Aorta (tissue), 5 donors: ENCODE results near the gene SLC25A52. TPM values are rescaled to one million over a fixed set of nuclear protein-coding genes. Genes with fewer than 3 reads are reported as not detected.

Experiments
- ATAC-seq: fragments of 200-7000 bp; cut with Tn5 transposase; one replicate; pipeline ENCODE4 v1.9.1; 2022; ENCODE audit warnings: moderate library complexity; ENCODE audit not compliant: low FRiP score
- DNase-seq, 2 donors: peaks; one replicate each; pipeline ENCODE4 v3.0.0-alpha.2; 2020
- H3K27ac ChIP-seq, 2 donors: one replicate each; pipeline ENCODE4 v1.5.1; 2013; ENCODE audit warnings: low read length in 2 of 2, mild to moderate bottlenecking in 2 of 2, moderate library complexity in 2 of 2, control low read depth in 1 of 2, inconsistent platforms in 1 of 2, low read depth in 1 of 2
- H3K27me3 ChIP-seq, 2 donors: one replicate each; pipeline ENCODE4 v1.6.1; 2013; ENCODE audit warnings: control low read depth in 1 of 2, low read length in 1 of 2, mild to moderate bottlenecking in 1 of 2, moderate library complexity in 1 of 2; ENCODE audit not compliant: insufficient read depth in 2 of 2, control insufficient read depth in 1 of 2
- H3K36me3 ChIP-seq, 2 donors: one replicate each; pipeline ENCODE4 v1.6.1; 2013; ENCODE audit warnings: control low read depth in 1 of 2, low read length in 1 of 2, mild to moderate bottlenecking in 1 of 2; ENCODE audit not compliant: insufficient read depth in 2 of 2, control insufficient read depth in 1 of 2
- H3K4me1 ChIP-seq, 2 donors: one replicate each; pipeline ENCODE4 v1.6.1; 2013; ENCODE audit warnings: low read length in 2 of 2, control low read depth in 1 of 2, mild to moderate bottlenecking in 1 of 2, moderate library complexity in 1 of 2; ENCODE audit not compliant: insufficient read depth in 2 of 2, control insufficient read depth in 1 of 2
- H3K4me3 ChIP-seq, 2 donors: one replicate each; pipeline ENCODE4 v1.5.1; 2013; ENCODE audit warnings: low read length in 2 of 2, control low read depth in 1 of 2, mild to moderate bottlenecking in 1 of 2
- H3K9me3 ChIP-seq: one replicate; pipeline ENCODE4 v1.6.1; 2013; ENCODE audit warnings: mild to moderate bottlenecking, low read length; ENCODE audit not compliant: control insufficient read depth
- WGBS, 2 donors: extraction: QIAGEN DNeasy Blood & Tissue Kit; methylation state at CpG; one replicate each; pipeline ENCODE4 v1.1.7; 2013; 5-methylcytosine and 5-hydroxymethylcytosine counted together
- intact Hi-C, 2 donors: fragments of 100-400 bp; cut with DNase I; formaldehyde crosslinking; loops; one replicate each; pipeline versions ENCODE4 v1.14.2 to v1.15.0; 2022
- polyA plus RNA-seq, 2 donors: library from polyadenylated mRNA; stranded (reverse); fragments of 200-250 nt; gene quantifications; one replicate each; pipeline ENCODE4 v1.2.3, GENCODE V29; 2013
- total RNA-seq, 2 donors: library from RNA; stranded (reverse); fragmentation: NEBNext Ultra II Directional; extraction: Animal tissue kit (Norgen Biotek cat#: 25700); gene quantifications; one replicate each; pipeline ENCODE4 v1.2.1, GENCODE V29; 2021
- donor health status: healthy with polysubstance abuse.
- donor health status: Bipolar disorder and iron deficiency.
- donor health status: DM: no; HTN: no; CAD: no.
- donor health status: DM: no; HTN: no; CAD: no.
- donor health status: DM: yes; HTN: yes; CAD: no.

Gene SLC25A52
- total and polyA plus RNA-seq, 4 donors: 0.36 TPM; not detected in 3

GRCh38 chr18:31789409-31789808 lies 28.7 kb upstream of the SLC25A52 start:
- intact Hi-C loops: no loop called here
- WGBS, 2 donors: 72 to 78% methylated on average over 10 of the region's 10 CpGs
- Histone ChIP-seq H3K4me3 (no peak overlapping the region), H3K36me3 (no peaks in the 10 kb centered on the region), H3K27ac (no peak overlapping the region), H3K4me1 (no peaks in the 10 kb centered on the region), H3K27me3 (no peaks in the 10 kb centered on the region), H3K9me3 (no peaks in the 10 kb centered on the region)
- DNase-seq (no peak), ATAC-seq (no peak)

GRCh38 chr18:31783059-31783458 lies 22.4 kb upstream of the SLC25A52 start:
- H3K4me3 ChIP-seq: no peak overlapping the region
- H3K36me3 ChIP-seq: no peaks in the 10 kb centered on the region
- H3K27ac ChIP-seq: no peak overlapping the region
- intact Hi-C loops: no loop called here
- ATAC-seq (no peak), DNase-seq (no peak)
- no peaks in the 10 kb centered on the region for H3K4me1 ChIP-seq
- peaks cover 4% of the 10 kb centered on the region for H3K9me3 ChIP-seq
- WGBS, 2 donors: 85 to 87% methylated on average over 3 of the region's 3 CpGs
- no peaks in the 10 kb centered on the region for H3K27me3 ChIP-seq

- H3K4me3 ChIP-seq: no peak overlapping the region
- H3K9me3 ChIP-seq: peaks cover 4% of the 10 kb centered on the region
- intact Hi-C loops: no loop called here
- no peak for DNase-seq
- H3K36me3 ChIP-seq: no peaks in the 10 kb centered on the region
- H3K4me1 ChIP-seq: no peaks in the 10 kb centered on the region
- H3K27ac ChIP-seq: no peak overlapping the region
- no peak for ATAC-seq
- H3K27me3 ChIP-seq: no peaks in the 10 kb centered on the region
Observed at GRCh38 chr18:31778391-31778950, 17.8 kb upstream of the SLC25A52 start.

GRCh38 chr18:31776093-31776492 lies 15.4 kb upstream of the SLC25A52 start:
- peaks cover 4% of the 10 kb centered on the region for H3K9me3 ChIP-seq
- 87 to 88% methylated on average over 9 of the region's 9 CpGs for WGBS, 2 donors
- intact Hi-C loops: no loop called here
- H3K36me3 ChIP-seq: no peaks in the 10 kb centered on the region
- H3K27ac ChIP-seq: no peak overlapping the region
- DNase-seq (no peak), ATAC-seq (no peak)
- H3K27me3 ChIP-seq: no peaks in the 10 kb centered on the region
- no peak overlapping the region for H3K4me3 ChIP-seq
- no peaks in the 10 kb centered on the region for H3K4me1 ChIP-seq

GRCh38 chr18:31774962-31775361 lies 14.3 kb upstream of the SLC25A52 start:
- Histone ChIP-seq H3K9me3 (peaks cover 4% of the 10 kb centered on the region), H3K4me3 (no peak overlapping the region), H3K4me1 (no peaks in the 10 kb centered on the region), H3K27ac (no peak overlapping the region), H3K27me3 (no peaks in the 10 kb centered on the region), H3K36me3 (no peaks in the 10 kb centered on the region)
- WGBS, 2 donors: 77 to 86% methylated on average over 5 of the region's 5 CpGs
- no peak for DNase-seq
- intact Hi-C loops: no loop called here
- ATAC-seq: no peak

- no peaks in the 10 kb centered on the region for H3K27me3 ChIP-seq
- DNase-seq: no peak
- no peak for ATAC-seq
- H3K4me1 ChIP-seq: no peaks in the 10 kb centered on the region
- peaks cover 2% of the 10 kb centered on the region for H3K9me3 ChIP-seq
- no peaks in the 10 kb centered on the region for H3K36me3 ChIP-seq
- intact Hi-C loops: no loop called here
- no peak overlapping the region for H3K27ac ChIP-seq
- H3K4me3 ChIP-seq: no peak overlapping the region
- WGBS, 2 donors: 59 to 64% methylated on average over 2 of the region's 2 CpGs
Observed at GRCh38 chr18:31774477-31774785, 13.8 kb upstream of the SLC25A52 start.

- DNase-seq (no peak), ATAC-seq (no peak)
- H3K27ac ChIP-seq: no peak overlapping the region
- no peaks in the 10 kb centered on the region for H3K4me1 ChIP-seq
- no peaks in the 10 kb centered on the region for H3K36me3 ChIP-seq
- peaks cover 2% of the 10 kb centered on the region for H3K9me3 ChIP-seq
- no peaks in the 10 kb centered on the region for H3K27me3 ChIP-seq
- 86% methylated on average over 9 of the region's 9 CpGs for WGBS, 2 donors
- H3K4me3 ChIP-seq: no peak overlapping the region
- intact Hi-C loops: no loop called here
Observed at GRCh38 chr18:31773774-31774476, 13.2 kb upstream of the SLC25A52 start.

- H3K4me1 ChIP-seq: no peaks in the 10 kb centered on the region
- no peaks in the 10 kb centered on the region for H3K27me3 ChIP-seq
- no peaks in the 10 kb centered on the region for H3K36me3 ChIP-seq
- no peak overlapping the region for H3K4me3 ChIP-seq
- DNase-seq (no peak), ATAC-seq (no peak)
- intact Hi-C loops: no loop called here
- 97% methylated on average over 3 of the region's 3 CpGs for WGBS, 2 donors
- no peaks in the 10 kb centered on the region for H3K9me3 ChIP-seq
- H3K27ac ChIP-seq: no peak overlapping the region
Observed at GRCh38 chr18:31772699-31773098, 12.0 kb upstream of the SLC25A52 start.

GRCh38 chr18:31750273-31750672 lies 10.4 kb downstream of the SLC25A52 start:
- H3K4me3 ChIP-seq: no peak overlapping the region
- DNase-seq: no peak
- no peak overlapping the region for H3K27ac ChIP-seq
- WGBS, 2 donors: 62 to 81% methylated on average over 3 of the region's 3 CpGs
- no peaks in the 10 kb centered on the region for H3K27me3 ChIP-seq
- ATAC-seq: no peak
- H3K36me3 ChIP-seq: no peaks in the 10 kb centered on the region
- no peaks in the 10 kb centered on the region for H3K4me1 ChIP-seq
- intact Hi-C loops: no loop called here
- H3K9me3 ChIP-seq: no peaks in the 10 kb centered on the region
